Sigmoid colon (tissue), 4 donors: Measurements from ENCODE around the gene GOLGA8S.

Experiments used
- CTCF ChIP-seq, 4 experiments: fragments of 450-650 bp in 3 of 4; fragments of 200-600 bp in 1 of 4; IDR thresholded peaks; one replicate each; pipeline ENCODE4 v1.5.1; 2016 to 2019; ENCODE audit warnings: antibody characterized with exemption in 4 of 4, mild to moderate bottlenecking in 3 of 4, moderate library complexity in 2 of 4
- EP300 ChIP-seq, 4 donors: sonication (generic); formaldehyde crosslinking; IDR thresholded peaks; one replicate each; pipeline ENCODE4 v1.6.1; 2017; ENCODE audit warnings: antibody characterized with exemption in 4 of 4
- POLR2A ChIP-seq, 2 donors: fragments of 450-650 bp; IDR thresholded peaks; one replicate each; pipeline ENCODE4 v1.6.1; 2016; ENCODE audit warnings: antibody characterized with exemption in 2 of 2, mild to moderate bottlenecking in 2 of 2, moderate library complexity in 2 of 2
- POLR2AphosphoS5 ChIP-seq, 4 donors: sonication (generic); formaldehyde crosslinking; IDR thresholded peaks; one replicate each; pipeline ENCODE4 v1.6.1; 2017; ENCODE audit warnings: antibody characterized with exemption in 4 of 4

- TF ChIP-seq CTCF (IDR thresholded peaks at IDR 0.05) (no peak), EP300 (IDR thresholded peaks at IDR 0.05) (no peak), POLR2A (IDR thresholded peaks at IDR 0.05) (no peak), POLR2AphosphoS5 (IDR thresholded peaks at IDR 0.05) (no peak)
These were observed 31.4 kb downstream of the GOLGA8S start for GRCh38 chr15:23385886-23386430.
